ENCODE data around the gene IMPA2. TPM values are rescaled to one million over a fixed set of nuclear protein-coding genes. Genes with fewer than 3 reads are reported as not detected.

Gene IMPA2
- polyA plus RNA-seq, 1 donor (not counting 4 experiments of a cell fraction or from before 2014, with no cell fraction given), result 17.6 TPM

GRCh38 chr18:11996190-11996754, 15.0 kb downstream of the IMPA2 start:
- dilution Hi-C loops (cut with MboI; ENCODE audit: extremely low pct_ligation_motif_present, low sequenced_read_pairs), result no loop called here
- H3K36me3 ChIP-seq (ENCODE audit: control insufficient read depth in 2 of 2, extremely low read depth in 1 of 2, insufficient read depth in 2 of 2, low read length in 2 of 2), result no peaks in the 10 kb centered on the region
- H4K20me1 ChIP-seq (ENCODE audit: control insufficient read depth, extremely low read depth, insufficient read depth, low read length), result no peaks in the 10 kb centered on the region
- H3K9ac ChIP-seq (ENCODE audit: control insufficient read depth, extremely low read depth, insufficient read depth, low read length), result no peak overlapping the region
- TF ChIP-seq CTCF (optimal IDR thresholded peaks at IDR 0.05 in 1 of 3, IDR thresholded peaks at IDR 0.05 in 1 of 3, conservative IDR thresholded peaks at IDR 0.05 in 1 of 3; ENCODE audit: extremely low read depth in 1 of 3, insufficient read depth in 2 of 3, low read length in 3 of 3) (no peak), EZH2 (IDR thresholded peaks at IDR 0.05; ENCODE audit: low read length) (no peak)
- peak overlapping the region; percentile 57 for H3K4me2 ChIP-seq (ENCODE audit: control insufficient read depth, extremely low read depth, insufficient read depth, low read depth, low read length)
- H3K4me3 ChIP-seq (ENCODE audit: control insufficient read depth in 2 of 3, extremely low read depth in 1 of 3, insufficient read depth in 2 of 3, low read depth in 1 of 3, low read length in 3 of 3), result no peak overlapping the region
- no peaks in the 10 kb centered on the region for H3K9me1 ChIP-seq (ENCODE audit: control insufficient read depth, extremely low read depth, insufficient read depth, low read length)
- peak overlapping the region; percentile 11 for H3K27ac ChIP-seq (ENCODE audit: control insufficient read depth, insufficient read depth, low read length)
- no peak for DNase-seq (ENCODE audit: low read depth, low spot score)
- H3K9me3 ChIP-seq (ENCODE audit: control insufficient read depth, low read depth, low read length), result no peaks in the 10 kb centered on the region
- FAIRE-seq, result no peak
- H3K27me3 ChIP-seq (ENCODE audit: control insufficient read depth, extremely low read depth, insufficient read depth, low read length), result no peaks in the 10 kb centered on the region
- peak overlapping the region; percentile 60 for H2AFZ ChIP-seq (ENCODE audit: control insufficient read depth, low read length)
- H3K79me2 ChIP-seq (ENCODE audit: control insufficient read depth, insufficient read depth, low read length), result no peaks in the 10 kb centered on the region
- H3K4me1 ChIP-seq (ENCODE audit: control insufficient read depth, extremely low read depth, insufficient read depth, low read length), result peaks cover 20% of the 10 kb centered on the region

- DNase-seq (ENCODE audit: low read depth, low spot score), result no peak
- Histone ChIP-seq H3K4me3 (ENCODE audit: control insufficient read depth in 2 of 3, extremely low read depth in 1 of 3, insufficient read depth in 2 of 3, low read depth in 1 of 3, low read length in 3 of 3) (no peak overlapping the region), H3K27ac (ENCODE audit: control insufficient read depth, insufficient read depth, low read length) (no peak overlapping the region), H3K79me2 (ENCODE audit: control insufficient read depth, insufficient read depth, low read length) (no peaks in the 10 kb centered on the region), H3K27me3 (ENCODE audit: control insufficient read depth, extremely low read depth, insufficient read depth, low read length) (no peaks in the 10 kb centered on the region), H4K20me1 (ENCODE audit: control insufficient read depth, extremely low read depth, insufficient read depth, low read length) (no peaks in the 10 kb centered on the region), H3K4me1 (ENCODE audit: control insufficient read depth, extremely low read depth, insufficient read depth, low read length) (peaks cover 20% of the 10 kb centered on the region), H3K9ac (ENCODE audit: control insufficient read depth, extremely low read depth, insufficient read depth, low read length) (no peak overlapping the region), H3K9me1 (ENCODE audit: control insufficient read depth, extremely low read depth, insufficient read depth, low read length) (no peaks in the 10 kb centered on the region), H2AFZ (ENCODE audit: control insufficient read depth, low read length) (no peak overlapping the region), H3K4me2 (ENCODE audit: control insufficient read depth, extremely low read depth, insufficient read depth, low read depth, low read length) (no peak overlapping the region), H3K36me3 (ENCODE audit: control insufficient read depth in 2 of 2, extremely low read depth in 1 of 2, insufficient read depth in 2 of 2, low read length in 2 of 2) (peaks cover 0 to 2% of the 10 kb centered on the region in 2 experiments), H3K9me3 (ENCODE audit: control insufficient read depth, low read depth, low read length) (no peaks in the 10 kb centered on the region)
- dilution Hi-C loops (cut with MboI; ENCODE audit: extremely low pct_ligation_motif_present, low sequenced_read_pairs), result no loop called here
- TF ChIP-seq CTCF (optimal IDR thresholded peaks at IDR 0.05 in 1 of 3, IDR thresholded peaks at IDR 0.05 in 1 of 3, conservative IDR thresholded peaks at IDR 0.05 in 1 of 3; ENCODE audit: extremely low read depth in 1 of 3, insufficient read depth in 2 of 3, low read length in 3 of 3) (no peak), EZH2 (IDR thresholded peaks at IDR 0.05; ENCODE audit: low read length) (no peak)
- FAIRE-seq, result no peak
These were observed 15.6 kb downstream of the IMPA2 start for GRCh38 chr18:11996907-11997306.

Data from keratinocyte (primary cell).